GM21381 (cell line): ENCODE measurements around the gene IFNA7.
"Not testable (repeated sequence)": the region's sequence is repeated elsewhere in the genome, so short reads cannot be mapped to it uniquely, and the experiment has no call there.

ENCODE experiments used
- ATAC-seq: cut with Tn5 transposase; IDR thresholded peaks from one replicate; pipeline ENCODE4 v1.9.1; 2021; ENCODE audit warnings: mild to moderate bottlenecking, moderate library complexity; ENCODE audit not compliant: unreplicated experiment

Gene IFNA7

GRCh38 chr9:21202105-21202504, at the start of gene IFNA7:
Gene IFNA7 (minus strand): TSS chr9:21202205. CDS start chr9:21202165, 40 bp downstream.
- ATAC-seq = not testable (repeated sequence)

GRCh38 chr9:21251638-21252037, 49.6 kb upstream of the IFNA7 start:
- ATAC-seq = no peak

DNA sequence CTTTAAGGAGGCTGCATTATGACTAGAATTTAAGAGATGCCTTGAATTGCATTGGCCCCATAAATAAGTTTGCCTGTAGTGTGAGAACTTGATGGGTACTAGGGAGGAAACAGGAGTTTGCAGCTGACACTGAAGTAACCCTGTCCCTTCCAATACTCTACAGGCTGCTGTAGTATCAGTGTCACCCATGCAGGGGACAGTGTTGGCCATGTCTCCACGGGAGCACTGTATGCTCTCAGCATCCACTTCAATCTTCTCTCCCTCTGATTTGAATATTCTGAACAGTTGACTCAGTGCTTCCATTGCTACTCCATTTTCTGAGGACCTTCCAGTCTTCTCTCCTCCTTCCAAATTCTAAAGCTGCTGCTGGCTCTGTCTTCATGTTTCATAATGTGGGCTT, 49.2 kb upstream of the IFNA7 start:
- ATAC-seq = no peak

GRCh38 chr9:21244836-21245235, 42.8 kb upstream of the IFNA7 start:
- no peak for ATAC-seq

GRCh38 chr9:21239911-21240310, 37.9 kb upstream of the IFNA7 start, which contains the start of gene IFNA14:
Gene IFNA14 (minus strand): TSS chr9:21240005. CDS start chr9:21239935, 70 bp downstream.
- peak; percentile 37 for ATAC-seq

- ATAC-seq = not testable (repeated sequence)
These were observed 34.3 kb upstream of the IFNA7 start for GRCh38 chr9:21236360-21236714.

GRCh38 chr9:21235468-21236359, 33.7 kb upstream of the IFNA7 start:
- peak; percentile 90 for ATAC-seq

DNA sequence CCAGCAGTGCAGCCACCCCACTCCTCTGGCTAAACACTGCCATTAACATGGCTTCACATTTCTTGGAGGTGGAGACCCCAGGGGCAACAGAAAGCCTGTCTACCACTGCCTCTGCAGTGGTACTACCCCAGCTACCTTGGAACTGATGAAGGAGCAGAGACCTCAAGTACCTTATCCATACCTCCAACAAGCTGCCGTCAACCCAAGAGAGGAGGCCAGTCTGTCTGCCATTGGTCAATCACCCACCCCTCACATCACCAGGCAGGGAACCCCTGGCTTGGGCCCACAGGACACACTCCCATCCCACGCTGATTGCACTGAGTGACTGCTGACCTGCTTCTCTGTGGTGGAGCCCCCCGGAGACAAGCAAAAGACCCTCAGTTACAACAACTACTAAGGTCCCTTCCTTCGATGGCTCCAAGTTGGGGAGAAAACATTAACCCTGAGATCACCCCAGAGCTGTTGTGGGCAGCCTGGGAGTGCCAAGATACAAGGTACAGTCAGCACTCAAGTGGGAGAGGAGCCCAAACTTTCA, 32.2 kb upstream of the IFNA7 start:
- ATAC-seq = no peak

DNA sequence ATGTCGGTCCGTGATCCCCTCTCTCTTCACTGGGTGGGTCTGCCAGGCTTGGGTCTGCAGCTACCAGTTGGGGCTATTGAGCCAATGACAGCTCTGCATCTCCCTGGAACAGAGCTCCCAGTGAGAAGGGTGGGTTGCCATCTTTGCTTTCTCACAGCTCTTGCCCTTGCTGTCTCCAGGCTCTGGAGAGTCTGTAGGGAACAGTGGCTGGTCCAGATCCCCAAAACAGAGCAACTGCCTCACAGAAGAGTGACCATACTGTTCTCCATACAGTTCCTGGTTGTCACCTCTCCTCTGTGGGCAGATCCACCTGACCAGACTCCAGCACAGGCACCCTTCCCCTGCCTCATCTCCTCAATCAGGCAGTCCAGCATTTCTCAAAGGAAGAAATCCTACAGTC, 31.3 kb upstream of the IFNA7 start:
- no peak for ATAC-seq

- ATAC-seq = no peak
These were observed 26.1 kb upstream of the IFNA7 start, which contains the start of gene IFNA17 for GRCh38 chr9:21228122-21228521. Gene IFNA17 (minus strand): TSS chr9:21228222. CDS start chr9:21228173, 49 bp downstream.

- not testable (repeated sequence) for ATAC-seq
These were observed 15.2 kb upstream of the IFNA7 start, which contains the start of gene IFNA16 for GRCh38 chr9:21217211-21217610. Gene IFNA16 (minus strand): TSS chr9:21217311. CDS start chr9:21217305, 6 bp downstream.

GRCh38 chr9:21213411-21214326, 11.7 kb upstream of the IFNA7 start:
- peak; percentile 67 for ATAC-seq

DNA sequence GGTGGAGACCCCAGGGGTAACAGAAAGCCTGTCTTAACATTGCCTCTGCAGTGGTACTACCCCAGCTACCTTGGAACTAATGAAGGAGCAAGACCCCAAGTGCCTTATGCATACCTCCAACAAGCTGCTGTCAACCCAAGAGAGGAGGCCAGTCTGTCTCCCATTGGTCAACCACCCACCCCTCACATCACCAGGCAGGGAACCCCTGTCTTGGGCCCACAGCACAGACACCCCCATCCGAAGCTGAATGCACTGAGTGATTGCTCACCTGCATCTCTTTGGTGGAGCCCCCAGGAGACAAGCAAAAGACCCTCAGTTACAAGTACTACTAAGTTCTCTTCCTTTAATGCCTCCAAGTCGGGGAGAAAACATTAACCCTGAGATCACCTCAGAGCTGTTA, 10.2 kb upstream of the IFNA7 start:
- not testable (repeated sequence) for ATAC-seq

DNA sequence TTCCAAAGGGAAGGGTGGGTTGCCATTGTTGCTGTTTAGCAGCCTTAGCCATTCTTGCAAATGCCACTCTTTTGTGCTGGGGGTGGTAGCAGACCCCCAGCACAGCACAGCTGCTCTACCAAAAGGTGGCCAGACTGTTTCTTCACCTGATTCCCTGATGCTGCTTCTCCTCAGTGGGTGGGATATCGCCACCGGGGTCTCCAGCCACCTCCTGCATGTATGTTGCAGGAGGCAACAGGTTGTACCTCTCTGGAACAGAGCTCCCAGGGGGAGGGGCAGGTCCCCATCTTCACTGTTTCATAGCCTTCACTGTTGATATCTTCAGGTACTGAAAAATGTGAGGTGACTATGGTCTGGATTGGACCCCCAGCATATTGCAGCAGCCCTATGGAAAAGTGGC, 8.8 kb upstream of the IFNA7 start:
- not testable (repeated sequence) for ATAC-seq

- ATAC-seq = no peak
These were observed 8.3 kb upstream of the IFNA7 start for GRCh38 chr9:21210311-21210710.

DNA sequence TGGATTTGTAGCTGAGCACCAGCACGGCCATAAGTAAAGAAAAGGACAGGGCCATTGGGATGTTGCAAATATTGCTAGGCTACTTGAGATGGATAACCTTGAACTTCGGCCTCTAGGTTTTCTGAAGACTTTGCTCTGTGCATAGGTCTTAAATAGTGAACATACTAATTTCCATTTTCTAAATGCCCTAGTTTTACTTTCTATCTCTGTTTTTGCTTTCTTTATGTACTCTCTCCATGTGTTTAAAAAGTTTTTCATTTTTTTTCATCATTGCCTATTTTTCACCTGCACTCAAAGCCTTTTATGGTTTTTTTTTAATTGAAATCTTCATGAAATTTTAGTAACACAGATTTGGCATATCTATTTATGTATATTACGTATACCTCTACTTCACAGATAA, 5.0 kb upstream of the IFNA7 start, which contains the start of gene IFNA10:
Gene IFNA10 (minus strand): TSS at position 101 of the 400 bp plus-strand sequence. CDS start 46 bp downstream, at position 55.
- ATAC-seq = not testable (repeated sequence)

GRCh38 chr9:21205204-21205603, 3.2 kb upstream of the IFNA7 start:
- ATAC-seq = no peak

DNA sequence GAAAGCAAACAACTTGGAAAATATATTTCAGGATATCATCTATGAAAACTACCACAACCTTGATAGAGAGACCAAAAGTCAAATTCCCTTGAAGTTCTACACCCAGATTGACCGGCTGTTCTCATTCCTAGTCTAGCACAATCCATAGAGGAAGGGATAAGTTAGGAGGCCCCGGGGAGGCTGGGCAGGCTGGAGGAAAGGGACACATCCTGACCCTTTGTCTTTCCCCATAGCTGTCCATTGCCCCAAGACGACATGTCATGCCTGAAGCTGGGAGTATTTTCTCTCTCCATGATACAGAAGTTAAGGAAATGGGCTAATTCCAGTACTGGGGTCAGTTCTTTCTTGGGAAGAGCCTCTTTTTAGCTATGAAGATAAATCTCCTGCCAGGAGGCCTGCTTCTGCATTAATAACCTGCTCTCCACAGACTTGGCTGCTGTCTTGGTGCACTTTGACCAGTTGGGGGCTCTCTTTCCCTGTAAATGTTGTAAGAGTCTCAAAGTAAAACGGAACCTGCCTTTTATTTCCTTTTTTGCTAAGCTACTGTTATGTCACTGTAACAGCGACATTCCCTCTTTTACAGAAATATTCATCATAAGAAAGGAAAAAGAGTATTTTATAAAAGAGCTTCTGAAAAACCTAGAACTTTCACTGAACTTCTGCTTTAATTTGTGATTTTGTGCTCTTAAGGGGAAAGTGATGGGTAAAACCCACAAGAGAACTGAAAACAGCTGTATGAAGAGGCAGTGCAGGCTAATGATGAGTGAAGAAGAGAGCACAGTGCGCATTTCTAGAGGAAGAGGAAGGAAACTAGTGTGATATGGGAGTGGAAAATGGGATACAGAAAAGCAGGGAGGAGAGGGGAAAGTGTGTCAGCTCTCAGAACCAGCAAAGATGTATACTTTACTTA, 6.9 kb downstream of the IFNA7 start:
- ATAC-seq = peak; percentile 90

- ATAC-seq = not testable (repeated sequence)
These were observed 14.5 kb downstream of the IFNA7 start, which contains the start of gene IFNA4 for GRCh38 chr9:21187487-21187886. Gene IFNA4 (minus strand): TSS chr9:21187587. CDS start chr9:21187531, 56 bp downstream.
